ENCODE measurements around the gene BABAM2.

- TF ChIP-seq, protein P1, sequence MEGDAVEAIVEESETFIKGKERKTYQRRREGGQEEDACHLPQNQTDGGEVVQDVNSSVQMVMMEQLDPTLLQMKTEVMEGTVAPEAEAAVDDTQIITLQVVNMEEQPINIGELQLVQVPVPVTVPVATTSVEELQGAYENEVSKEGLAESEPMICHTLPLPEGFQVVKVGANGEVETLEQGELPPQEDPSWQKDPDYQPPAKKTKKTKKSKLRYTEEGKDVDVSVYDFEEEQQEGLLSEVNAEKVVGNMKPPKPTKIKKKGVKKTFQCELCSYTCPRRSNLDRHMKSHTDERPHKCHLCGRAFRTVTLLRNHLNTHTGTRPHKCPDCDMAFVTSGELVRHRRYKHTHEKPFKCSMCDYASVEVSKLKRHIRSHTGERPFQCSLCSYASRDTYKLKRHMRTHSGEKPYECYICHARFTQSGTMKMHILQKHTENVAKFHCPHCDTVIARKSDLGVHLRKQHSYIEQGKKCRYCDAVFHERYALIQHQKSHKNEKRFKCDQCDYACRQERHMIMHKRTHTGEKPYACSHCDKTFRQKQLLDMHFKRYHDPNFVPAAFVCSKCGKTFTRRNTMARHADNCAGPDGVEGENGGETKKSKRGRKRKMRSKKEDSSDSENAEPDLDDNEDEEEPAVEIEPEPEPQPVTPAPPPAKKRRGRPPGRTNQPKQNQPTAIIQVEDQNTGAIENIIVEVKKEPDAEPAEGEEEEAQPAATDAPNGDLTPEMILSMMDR (conservative IDR thresholded peaks at IDR 0.05 in 1 of 2, IDR thresholded peaks at IDR 0.05 in 1 of 2; ENCODE audit: extremely low read depth in 1 of 2, insufficient read depth in 1 of 2, low read depth in 1 of 2, low read length in 2 of 2) = no peak
- TF ChIP-seq EZH2 (IDR thresholded peaks at IDR 0.05; ENCODE audit: borderline replicate concordance, low read length) = no peak
Observed at GRCh38 chr2:28288620-28289019, 398.1 kb downstream of the BABAM2 start.

All from mammary epithelial cell (primary cell).